Erythroblast (primary cell): Measurements from ENCODE around the gene GLDC.
"Not testable (repeated sequence)": the region's sequence is repeated elsewhere in the genome, so short reads cannot be mapped to it uniquely, and the experiment has no call there.

ENCODE experiments used
- DNase-seq, 2 experiments: peaks; one replicate each; lab custom pipeline; 2025; lab: John Stamatoyannopoulos, UW
- GATA1 ChIP-seq: IDR thresholded peaks from 2 replicates; pipeline ENCODE4 v1.6.1; 2011; ENCODE audit warnings: low read depth, mild to moderate bottlenecking, control low read depth, low read length, moderate library complexity
- POLR2A ChIP-seq: IDR thresholded peaks from 2 replicates; pipeline ENCODE4 v1.6.1; 2011; ENCODE audit warnings: mild to moderate bottlenecking, low read length

GLDC gene

DNA sequence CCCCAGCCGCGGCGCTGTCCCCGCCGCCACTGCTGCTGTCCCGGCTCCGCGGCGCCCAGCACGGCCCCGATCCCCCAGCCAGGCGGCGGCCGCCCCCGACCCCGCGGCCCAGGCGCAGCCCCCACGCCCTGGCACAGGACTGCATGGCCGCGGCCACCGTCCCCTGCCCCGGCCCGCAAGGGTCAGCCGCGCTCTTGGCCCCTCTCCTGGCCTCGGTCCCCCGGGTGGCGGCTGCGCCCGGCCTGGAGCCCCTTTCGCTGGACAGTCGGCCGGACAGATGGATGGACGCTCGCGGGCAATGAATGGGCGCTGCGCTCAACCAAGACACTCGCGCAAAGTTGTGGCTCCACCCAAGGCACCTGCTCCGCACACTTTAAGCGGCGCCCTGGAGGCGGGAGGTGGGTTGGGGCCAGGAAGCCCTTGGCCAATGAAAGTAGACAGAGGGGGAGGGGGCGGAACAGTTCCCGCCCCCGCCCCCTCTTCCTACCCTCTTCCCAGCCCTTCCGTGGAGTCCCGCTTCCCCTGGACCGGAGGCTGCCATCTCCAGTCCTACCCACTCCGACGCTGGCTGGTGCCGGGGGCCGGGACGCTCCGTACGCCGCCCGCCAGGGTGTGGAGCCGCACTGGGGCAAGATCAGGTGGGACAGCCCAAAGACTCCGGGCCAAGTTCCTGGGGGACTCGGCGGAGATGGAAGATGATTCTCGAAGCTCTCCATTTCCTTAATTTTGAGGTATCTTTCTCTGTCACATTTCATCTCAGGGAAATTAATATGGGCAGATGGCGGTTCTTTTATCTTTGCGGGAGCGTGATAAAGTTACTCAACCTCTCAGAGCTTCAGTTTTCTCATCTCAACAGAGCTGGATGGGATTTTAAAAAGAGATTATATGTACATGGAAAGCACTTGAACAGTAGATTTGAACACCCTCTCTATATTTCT is at the start of gene GLDC:
Gene GLDC, minus strand, starts transcription at position 375 of the 938 bp plus-strand sequence. Its CDS starts 230 bp downstream, at position 145.
- no peak for TF ChIP-seq POLR2A
- no peak for TF ChIP-seq GATA1
- DNase-seq = peak; percentile 12 to 22

DNA sequence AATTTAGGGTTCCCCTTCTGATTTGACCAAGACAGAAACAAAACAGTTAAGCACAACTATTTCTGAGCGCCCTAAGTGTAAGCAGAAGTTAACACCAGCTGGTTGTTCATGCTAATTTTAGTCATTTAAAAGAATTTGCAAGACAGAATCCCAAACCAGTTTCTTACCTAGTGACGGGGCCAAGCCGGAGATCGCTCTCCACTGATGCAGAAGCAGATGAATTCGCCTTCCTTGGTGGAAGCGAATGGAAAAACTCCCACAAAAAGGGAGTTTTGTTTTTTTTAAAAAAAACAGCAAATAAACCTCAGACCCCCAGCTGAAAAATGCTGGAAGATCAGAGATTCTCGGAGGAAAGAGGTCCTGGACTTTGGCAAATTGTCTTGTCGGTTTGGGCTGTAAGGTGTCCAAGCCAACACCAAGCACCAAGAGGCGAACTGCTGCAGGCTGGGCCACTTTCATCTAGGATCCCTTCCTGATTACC is 47.4 kb upstream of the GLDC start:
- DNase-seq = no peak
- TF ChIP-seq GATA1 = no peak
- TF ChIP-seq POLR2A = no peak

DNA sequence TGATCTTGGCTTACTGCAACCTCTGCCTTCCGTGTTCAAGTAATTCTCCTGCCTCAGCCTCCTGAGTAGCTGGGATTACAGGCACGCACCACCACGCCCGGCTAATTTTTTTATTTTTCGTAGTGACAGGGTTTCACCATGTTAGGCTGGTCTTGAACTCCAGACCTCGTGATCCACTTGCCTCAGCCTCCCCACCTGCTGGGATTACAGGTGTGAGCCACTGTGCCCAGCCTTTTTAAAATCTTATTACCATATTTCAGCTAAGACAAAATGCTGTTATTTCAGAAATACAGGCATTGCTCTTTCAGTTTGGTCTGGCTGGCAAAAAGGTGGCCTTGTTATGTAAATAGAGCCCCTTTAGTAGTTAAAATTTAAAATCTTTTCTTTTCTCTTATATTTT is 46.9 kb upstream of the GLDC start:
- TF ChIP-seq GATA1 (no peak), POLR2A (no peak)

DNA sequence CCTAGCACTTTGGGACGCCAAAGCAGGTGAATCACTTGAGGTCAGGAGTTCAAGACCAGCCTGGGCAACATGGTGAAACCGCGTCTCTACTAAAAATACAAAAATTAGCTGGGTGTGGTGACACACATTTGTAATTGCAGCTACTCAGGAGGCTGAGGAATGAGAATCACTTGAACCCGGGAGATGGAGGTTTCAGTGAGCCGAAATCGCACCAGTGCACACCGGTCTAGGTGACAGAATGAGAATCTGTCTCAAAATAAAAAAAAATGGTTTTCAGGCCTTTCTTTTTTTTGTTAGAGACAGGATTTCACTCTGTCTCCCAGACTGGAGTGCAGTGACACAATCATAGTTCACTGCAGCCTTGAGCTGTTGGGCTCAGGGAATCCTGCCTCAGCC is 45.1 kb upstream of the GLDC start:
- not testable (repeated sequence) for DNase-seq

More for the DNA sequence above, 46.9 kb upstream of the GLDC start:
- no peak for DNase-seq

DNA sequence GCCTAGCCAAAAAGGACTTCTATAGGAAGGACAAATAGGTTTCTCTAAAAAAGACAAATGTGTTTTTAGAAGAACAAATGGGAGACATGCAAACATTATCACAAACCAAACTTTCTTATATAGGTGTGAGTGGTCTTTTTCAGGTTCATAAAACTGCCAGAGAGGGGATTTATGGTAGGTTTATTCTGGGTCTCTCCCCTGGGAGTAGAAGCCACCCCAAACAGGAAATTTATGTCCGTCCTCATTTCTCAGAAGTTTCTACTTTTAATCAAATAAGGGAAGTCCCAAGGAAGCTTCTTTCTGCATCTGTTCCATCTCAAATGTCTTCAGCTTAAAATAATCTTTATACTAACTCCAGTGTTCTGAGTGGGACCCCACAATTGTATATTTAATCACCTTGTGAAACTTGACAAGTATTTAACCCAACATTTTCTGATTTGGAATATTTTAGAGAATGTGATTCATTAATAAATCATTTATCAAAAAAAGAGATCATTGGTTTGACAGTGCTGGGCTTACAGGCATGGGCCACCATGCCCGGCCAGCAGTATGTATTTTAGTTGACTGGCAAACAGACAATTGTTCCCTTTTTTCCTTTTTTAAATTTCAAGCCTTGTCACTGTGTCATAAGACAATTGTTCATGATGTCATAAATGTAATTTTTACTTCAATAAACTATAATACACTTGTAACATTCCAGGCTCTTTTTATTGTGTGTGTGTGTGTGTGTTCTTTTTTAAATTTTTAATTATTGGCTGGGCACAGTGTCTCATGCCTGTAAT is 44.6 kb upstream of the GLDC start:
- DNase-seq = no peak
- TF ChIP-seq POLR2A = no peak
- no peak for TF ChIP-seq GATA1

DNA sequence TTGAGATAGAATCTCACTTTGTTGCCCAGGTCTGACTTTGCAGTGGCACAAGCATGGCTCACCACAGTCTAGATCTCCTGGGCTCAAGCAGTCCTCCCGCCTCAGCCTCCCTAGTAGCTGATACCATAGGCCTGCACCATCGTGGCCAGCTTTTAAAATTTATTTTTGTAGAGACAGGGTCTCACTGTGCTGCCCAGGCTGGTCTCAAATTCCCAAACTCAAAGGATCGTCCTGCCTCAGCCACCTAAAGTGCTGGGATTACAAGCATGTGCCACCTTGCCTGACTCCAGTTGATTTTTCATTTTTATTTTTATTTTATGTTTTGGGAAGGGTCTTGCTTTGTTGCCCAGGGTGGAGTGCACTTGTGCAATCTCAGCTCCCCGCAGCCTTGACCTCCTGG is 41.7 kb upstream of the GLDC start:
- TF ChIP-seq GATA1 (no peak), POLR2A (no peak)
- DNase-seq = no peak

DNA sequence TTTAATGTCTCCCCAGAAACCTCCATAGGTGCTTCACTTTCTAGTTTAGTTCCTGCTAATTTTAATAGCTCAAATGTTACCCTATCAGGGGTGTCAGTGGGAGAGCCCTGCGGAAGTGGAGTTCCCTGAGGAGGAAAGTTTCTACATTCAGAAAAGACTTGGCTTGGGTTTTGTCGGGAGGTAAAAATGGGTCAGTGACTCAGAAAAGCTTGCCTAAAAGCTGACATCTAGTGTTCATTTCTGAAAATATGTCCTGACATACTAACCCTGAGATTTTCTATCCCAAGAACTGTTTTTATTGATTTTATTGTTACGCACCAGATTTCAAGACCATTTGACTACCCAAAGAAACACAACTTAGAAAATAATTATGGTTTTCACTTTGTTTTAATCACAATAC is 40.9 kb upstream of the GLDC start:
- no peak for TF ChIP-seq GATA1
- no peak for TF ChIP-seq POLR2A

DNA sequence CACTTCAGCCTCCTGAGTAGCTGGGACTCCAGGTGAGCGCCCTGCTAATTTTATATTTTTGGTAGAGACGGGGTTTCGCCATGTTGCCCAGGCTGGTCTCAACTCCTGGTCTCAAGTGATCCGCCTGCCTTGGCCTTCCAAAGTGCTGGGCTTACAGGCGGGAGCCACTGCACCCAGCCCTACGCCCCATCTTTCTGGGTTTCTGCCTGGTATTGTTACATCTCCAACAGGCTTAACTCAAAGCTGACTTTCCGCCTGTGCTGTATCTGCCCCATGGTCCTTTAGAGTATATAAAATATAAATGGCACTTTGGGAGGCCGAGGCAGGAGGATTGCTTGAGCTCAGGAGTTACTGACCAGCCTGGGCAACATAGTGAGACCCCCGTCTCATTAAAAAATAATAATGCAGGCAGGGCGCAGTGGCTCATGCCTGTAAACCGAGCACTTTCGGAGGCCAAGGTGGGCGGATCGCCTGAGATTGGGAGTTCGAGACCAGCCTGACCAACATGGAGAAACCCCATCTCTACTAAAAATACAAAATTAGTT is 36.5 kb upstream of the GLDC start:
- TF ChIP-seq POLR2A (no peak), GATA1 (no peak)
- DNase-seq = no peak

More for the DNA sequence above, 40.9 kb upstream of the GLDC start:
- DNase-seq = peak; percentile 12 to 20

DNA sequence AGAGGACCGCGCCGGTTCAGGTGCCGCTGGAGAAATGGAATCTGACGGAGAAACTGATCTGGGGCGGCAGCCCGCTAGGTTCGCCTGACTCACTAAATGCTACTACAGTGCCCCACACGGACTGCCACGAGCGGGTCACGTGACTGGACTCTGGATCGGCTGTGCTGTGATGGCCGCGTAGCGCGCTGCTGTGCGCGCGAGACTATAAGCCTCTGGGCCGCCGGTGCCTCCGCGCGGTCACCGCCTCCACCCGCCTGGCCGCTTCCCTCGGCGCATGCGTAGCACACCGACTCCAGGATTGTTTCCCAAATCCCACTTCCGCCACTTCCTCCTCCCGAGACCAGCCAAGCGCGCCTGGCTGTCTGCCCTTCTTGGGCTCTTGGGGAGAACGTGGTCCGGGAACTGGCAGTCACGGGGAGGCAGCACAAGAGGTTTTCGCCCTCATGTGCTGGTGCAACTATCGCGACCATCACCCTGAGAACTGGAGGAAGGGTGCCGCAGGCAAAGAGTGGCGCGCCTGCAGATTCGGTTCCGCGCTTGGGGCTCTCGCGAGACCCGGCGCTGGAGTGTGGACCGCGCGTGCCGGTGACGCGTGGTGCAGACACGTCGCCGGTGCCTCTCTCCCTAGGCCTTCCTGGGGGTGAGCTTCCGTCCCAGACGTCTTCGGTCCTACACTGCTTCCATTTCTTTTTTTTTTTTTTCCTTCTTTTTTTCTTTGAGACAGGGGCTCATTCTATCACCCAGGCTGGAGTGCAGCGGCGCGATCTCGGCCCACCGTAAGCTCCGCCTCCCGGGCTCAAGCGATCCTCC is 35.8 kb upstream of the GLDC start:
- DNase-seq = peak; percentile 97
- TF ChIP-seq GATA1 (no peak), POLR2A (peak; percentile 98)

DNA sequence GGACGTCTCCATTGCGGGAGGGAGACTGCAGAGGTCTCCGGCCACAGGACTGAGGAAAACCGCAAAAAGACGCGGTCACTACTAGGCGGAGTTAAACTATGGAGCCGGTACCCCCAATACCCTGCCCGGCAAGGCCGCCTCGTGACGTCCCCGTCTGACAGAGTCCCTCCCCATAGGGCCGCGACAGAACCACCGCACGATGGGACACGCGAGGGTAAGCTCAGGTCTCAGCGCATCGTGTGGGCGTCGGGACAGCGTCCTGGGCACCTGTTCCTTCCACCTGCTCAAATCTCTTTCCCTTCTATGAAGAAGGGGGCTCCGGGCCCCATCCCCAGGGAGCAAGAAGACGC is 35.2 kb upstream of the GLDC start:
- peak; percentile 87 to 88 for DNase-seq
- TF ChIP-seq GATA1 = no peak
- no peak for TF ChIP-seq POLR2A

DNA sequence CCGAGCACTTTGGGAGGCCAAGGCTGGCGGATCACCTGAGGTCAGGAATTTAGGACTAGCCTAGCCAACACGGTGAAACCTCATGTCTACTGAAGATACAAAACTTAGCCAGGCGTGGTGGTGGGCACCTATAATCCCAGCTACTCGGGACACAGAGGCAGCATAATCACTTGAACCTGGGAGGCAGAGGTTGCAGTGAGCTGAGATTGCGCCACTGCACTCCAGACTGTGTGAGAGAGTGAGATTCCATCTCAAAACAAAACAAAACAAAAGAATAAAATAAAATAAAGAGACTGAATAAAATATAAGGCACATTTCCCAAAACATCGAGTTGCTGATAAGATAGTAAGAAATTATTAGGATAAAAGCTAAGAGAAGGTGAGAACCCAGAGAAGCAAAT is 32.3 kb upstream of the GLDC start:
- TF ChIP-seq POLR2A (no peak), GATA1 (no peak)
- no peak for DNase-seq

DNA sequence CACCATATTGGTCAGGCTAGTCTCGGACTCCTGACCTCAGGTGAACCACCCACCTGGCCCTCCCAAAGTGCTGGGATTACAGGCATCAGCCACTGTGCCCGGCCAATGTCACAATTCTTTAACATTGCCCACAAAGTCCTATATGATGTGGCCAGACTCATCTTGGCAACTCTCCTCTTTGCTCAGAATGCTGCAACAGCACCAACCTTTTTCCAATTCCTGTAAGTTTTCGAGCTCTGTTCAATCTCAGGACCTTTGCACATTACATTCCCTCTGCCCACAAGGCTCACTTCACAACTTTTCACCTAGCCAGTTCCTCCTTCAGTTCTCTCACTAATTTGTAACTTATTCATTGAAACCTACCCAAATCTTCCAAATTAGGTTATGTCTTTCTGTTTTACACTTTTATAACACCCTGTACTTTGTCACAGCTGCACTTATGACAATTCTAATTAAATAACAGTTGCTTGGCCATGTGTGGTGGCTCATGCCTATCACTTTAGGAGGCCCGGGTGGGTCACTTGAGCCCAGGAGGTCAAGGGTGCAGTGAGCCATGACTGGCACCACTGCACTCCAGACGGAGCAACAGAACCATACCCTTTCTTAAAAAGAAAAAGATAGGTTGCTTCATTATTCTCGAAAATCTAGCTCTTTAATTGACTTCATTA is 30.9 kb upstream of the GLDC start:
- no peak for DNase-seq
- TF ChIP-seq GATA1 (no peak), POLR2A (no peak)
